LNCaP clone FGC (cell line): ENCODE measurements around the gene ADORA3.

ENCODE experiments used
- DNase-seq: peaks from one replicate; pipeline ENCODE4 v3.0.0-alpha.2; 2011; ENCODE audit warnings: low read depth
- H3K4me3 ChIP-seq: 2 replicates; pipeline ENCODE4 v1.5.1; 2011; ENCODE audit warnings: mild to moderate bottlenecking, low read depth, low read length, control low read depth
- CTCF ChIP-seq: IDR thresholded peaks from 2 replicates; pipeline ENCODE4 v1.5.1; 2012; ENCODE audit warnings: mild to moderate bottlenecking; ENCODE audit not compliant: control insufficient read depth, insufficient read depth; ENCODE audit errors: extremely low read depth

The ADORA3 gene

GRCh38 chr1:111463029-111463683 is 40.3 kb downstream of the ADORA3 start:
- no peak overlapping the region for H3K4me3 ChIP-seq
- no peak for TF ChIP-seq CTCF
- DNase-seq = no peak

- no peak overlapping the region for H3K4me3 ChIP-seq
- TF ChIP-seq CTCF = no peak
- DNase-seq = no peak
These were observed 40.9 kb downstream of the ADORA3 start for GRCh38 chr1:111462370-111463028.

GRCh38 chr1:111461765-111462164 is 41.7 kb downstream of the ADORA3 start:
- H3K4me3 ChIP-seq = no peak overlapping the region
- no peak for DNase-seq
- no peak for TF ChIP-seq CTCF

GRCh38 chr1:111455642-111456031 is 47.8 kb downstream of the ADORA3 start:
- no peak for TF ChIP-seq CTCF
- no peak for DNase-seq
- no peak overlapping the region for H3K4me3 ChIP-seq

- TF ChIP-seq CTCF = no peak
- no peak for DNase-seq
- H3K4me3 ChIP-seq = no peak overlapping the region
These were observed 48.4 kb downstream of the ADORA3 start for GRCh38 chr1:111454859-111455641.

GRCh38 chr1:111453706-111454105 is 49.7 kb downstream of the ADORA3 start:
- TF ChIP-seq CTCF = no peak
- no peak for DNase-seq
- H3K4me3 ChIP-seq = no peak overlapping the region
